ENCODE measurements around the gene UBC.
"Not testable (repeated sequence)": the region's sequence is repeated elsewhere in the genome, so short reads cannot be mapped to it uniquely, and the experiment has no call there.

The UBC gene

DNA sequence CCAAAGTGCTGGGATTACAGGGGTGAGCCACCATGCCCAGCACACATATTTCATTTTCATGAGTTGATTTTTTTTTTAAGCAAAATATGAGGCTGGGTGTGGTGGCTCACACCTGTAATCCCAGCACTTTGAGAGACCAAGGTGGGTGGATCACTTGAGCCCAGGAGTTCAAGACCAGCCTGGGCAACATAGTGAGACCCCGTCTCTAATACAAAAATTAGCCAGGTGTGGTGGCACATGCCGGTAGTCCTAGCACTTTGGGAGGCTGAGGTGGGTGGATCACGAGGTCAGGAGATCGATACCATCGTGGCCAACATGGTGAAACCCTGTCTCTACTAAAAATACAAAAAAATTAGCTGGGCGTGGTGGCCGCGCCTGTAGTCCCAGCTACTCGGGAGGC is 17.1 kb upstream of the UBC start:
- in situ Hi-C loops (cut with MboI; ENCODE audit: low sequenced_read_pairs), result not testable (repeated sequence)

DNA sequence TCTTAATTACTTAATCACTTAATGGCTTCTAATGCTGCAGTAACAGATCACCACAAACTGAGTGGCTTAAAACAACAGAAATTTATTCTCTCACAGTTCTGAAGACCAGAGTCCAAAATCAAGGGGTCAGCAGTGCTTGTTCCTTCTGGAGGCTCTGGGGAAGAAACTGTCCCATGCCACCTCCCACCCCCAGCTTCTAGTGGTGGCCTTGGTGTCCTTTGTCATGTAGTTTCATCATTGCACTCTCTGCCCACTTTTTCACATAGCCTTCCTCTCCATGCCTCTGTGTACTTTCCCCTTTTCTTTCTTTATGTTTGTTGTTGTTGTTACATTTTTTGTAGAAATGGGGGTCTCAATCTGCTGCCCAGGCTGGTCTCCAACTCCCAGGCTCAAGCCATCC is 16.1 kb upstream of the UBC start:
- in situ Hi-C loops (cut with MboI; ENCODE audit: low sequenced_read_pairs), result no loop called here

DNA sequence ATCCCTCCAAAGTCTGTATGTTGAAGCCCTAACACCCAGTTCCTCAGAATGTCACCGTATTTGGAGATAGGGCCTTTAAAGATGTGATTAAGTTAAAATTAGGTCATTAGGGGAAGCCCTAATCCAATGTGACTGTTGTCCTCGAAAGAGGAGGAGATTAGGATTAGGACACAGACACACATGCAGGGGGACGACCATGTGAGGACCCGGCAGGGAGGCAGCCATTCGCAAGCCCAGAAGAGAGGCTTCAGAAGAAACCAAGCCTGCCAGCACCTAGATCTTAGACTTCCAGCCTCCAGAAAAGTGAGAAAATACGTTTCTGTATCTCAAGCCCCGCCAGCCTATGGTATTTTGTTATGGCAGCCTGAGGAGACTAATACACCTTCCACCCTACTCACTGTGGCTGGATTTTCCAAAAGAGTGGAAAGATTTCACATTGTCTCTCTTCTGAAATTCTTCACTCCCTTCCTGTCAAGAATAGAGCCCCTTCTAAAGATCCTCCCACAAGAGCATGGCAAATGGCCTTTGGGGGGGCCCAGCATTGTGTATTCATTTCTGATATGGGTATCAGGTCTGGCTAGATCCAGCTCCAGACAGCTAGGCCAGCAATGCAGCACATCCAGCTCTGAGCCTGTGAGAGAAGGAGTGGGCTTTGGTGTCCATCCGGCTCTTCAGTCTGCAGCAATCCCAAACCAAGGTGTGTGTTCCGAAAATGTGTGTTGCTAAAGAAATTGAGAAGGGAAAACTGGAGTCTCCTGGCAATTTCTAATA is 15.4 kb upstream of the UBC start:
- in situ Hi-C loops (cut with MboI; ENCODE audit: low sequenced_read_pairs), result no loop called here

DNA sequence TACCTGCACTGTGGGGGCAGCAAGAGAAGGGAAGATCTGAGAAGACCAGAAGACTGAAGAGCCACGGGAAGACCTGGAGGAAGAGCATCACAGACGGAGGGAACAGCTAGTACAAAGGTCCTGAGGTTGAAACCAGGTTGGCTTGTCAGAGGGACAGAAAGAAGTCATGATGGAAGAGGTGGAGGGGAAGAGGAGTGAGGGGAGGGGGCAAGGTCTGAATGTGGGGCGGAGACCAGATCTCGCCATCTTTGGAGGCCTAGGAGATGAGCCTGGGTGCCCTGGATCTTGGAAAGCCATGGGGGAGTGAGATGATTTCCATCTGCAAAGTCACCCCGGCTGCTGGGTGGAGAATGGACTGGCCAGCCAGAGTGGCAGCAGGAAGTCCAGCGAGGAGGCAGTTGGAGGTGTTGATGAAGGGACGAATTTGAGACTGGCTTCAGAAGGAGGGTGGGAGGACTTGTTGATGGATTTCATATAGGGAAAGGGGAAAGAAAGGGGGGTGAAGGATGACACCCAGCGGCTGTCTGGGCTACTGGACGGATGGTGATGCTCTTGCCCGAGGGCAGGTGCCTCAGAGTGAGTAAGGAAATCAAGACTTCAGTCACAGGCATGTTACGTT is 14.6 kb upstream of the UBC start:
- in situ Hi-C loops (cut with MboI; ENCODE audit: low sequenced_read_pairs), result no loop called here

DNA sequence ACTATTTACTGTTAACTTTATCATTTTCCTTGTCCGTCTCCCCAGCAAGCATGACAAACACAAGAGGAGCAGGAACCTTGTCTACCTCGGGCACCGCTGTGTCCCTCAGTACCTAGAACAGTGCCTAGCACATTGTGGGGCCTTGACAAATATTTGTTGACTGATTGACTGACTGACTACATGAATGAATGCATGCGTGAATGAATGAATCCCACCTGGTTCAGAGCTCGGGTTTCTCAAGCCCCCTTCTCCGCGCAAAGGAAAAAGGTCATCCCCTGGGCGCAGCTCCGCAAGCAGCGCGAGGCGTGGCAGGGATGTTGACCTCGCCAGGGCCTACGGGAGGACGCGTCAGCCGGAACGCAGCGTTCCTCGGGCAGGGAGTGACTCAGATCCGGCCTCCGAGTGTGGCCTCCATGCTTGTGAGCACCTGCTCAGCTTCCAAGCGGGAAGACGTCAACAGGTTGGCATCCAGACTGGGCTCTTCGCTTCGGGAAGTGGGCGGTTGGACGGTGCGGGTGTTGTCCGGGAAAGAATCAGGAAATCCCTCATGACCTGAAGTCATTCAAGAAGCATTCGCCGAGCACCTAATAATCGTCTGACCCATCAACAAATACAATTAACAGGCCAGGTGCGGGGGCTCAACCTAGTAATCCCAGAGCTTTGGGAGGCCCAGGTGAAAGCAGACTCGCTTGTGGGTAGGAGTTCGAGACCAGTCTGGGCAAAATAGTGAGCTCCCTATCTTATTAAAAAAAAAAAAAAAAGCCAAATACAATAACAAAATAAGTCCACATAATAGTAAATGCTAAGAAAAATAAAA is 13.9 kb upstream of the UBC start:
- in situ Hi-C loops (cut with MboI; ENCODE audit: low sequenced_read_pairs), result no loop called here

DNA sequence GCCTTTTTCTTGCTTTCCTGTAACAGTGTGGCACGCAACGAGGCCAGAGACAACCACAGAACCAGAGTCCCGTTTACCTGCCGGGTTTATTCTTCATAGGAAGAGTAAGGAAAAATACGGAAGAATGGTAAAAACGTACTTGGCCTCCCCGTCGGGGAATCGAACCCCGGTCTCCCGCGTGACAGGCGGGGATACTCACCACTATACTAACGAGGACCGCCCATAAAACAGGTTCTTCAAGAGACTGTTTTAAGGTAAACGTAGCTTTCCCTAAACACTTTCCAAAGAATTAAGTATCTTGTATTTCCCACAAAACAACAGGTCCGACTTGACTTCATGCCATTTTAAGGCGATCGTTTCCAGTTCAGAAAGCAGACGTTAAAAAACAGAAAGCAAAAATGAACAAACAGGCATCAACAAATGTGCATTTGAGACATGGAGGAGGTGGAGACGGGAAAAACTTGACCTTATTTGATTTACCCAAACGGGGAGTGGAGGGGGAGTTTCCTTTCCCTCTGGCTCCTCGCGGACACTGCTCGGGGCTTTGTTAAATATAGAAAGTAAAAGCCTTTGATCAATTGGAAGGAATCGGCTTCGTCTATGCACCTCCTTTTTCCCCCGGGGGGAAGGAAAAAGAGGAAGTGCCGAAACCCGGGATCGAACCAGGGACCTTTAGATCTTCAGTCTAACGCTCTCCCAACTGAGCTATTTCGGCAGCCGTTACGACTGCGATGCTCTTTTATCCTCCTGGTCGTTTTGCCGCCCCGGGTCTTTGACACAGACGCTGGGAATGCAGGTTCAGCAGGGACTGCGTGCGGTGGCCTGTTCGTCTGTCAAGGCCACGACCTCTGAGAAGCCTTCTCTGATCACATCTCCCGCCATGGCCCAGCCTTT is 13.0 kb upstream of the UBC start:
- in situ Hi-C loops (cut with MboI; ENCODE audit: low sequenced_read_pairs), result no loop called here

DNA sequence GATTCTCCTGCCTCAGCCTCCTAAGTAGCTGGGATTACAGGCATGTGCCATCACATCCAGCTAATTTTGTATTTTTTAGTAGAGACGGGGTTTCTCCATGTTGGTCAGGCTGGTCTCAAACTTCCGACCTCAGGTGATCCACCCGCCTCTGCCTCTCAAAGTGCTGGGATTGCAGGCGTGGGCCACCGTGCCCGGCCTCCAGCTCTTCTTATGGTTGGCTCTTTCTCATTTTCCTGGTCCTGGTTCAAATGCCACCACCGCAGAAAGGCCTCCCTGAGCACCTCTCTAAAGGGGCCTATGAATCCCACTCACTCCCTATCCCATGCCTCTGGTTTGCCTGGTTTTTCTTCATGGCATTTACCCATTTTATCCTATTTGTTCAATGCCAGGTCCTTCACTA is 11.3 kb upstream of the UBC start:
- in situ Hi-C loops (cut with MboI; ENCODE audit: low sequenced_read_pairs), result not testable (repeated sequence)

DNA sequence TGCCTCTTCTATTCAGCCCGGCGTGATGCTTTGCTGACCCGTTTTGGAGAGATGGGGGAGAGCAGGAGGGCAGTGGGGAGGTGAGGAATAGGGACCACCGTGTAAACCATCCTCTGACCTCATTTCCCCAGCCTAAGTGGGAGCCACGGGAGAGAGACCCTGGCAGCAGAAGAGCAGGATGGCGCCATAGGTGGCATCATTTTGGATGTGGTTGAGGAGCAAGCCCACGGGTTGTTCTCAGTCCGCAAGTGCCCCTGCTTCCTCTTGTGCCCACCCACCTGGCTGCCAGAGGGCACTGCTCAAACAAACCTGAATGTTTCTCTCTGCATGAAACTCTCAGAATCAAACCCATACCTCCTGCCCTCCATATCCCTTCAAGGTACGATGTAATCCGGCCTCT is 10.7 kb upstream of the UBC start:
- in situ Hi-C loops (cut with MboI; ENCODE audit: low sequenced_read_pairs), result no loop called here

DNA sequence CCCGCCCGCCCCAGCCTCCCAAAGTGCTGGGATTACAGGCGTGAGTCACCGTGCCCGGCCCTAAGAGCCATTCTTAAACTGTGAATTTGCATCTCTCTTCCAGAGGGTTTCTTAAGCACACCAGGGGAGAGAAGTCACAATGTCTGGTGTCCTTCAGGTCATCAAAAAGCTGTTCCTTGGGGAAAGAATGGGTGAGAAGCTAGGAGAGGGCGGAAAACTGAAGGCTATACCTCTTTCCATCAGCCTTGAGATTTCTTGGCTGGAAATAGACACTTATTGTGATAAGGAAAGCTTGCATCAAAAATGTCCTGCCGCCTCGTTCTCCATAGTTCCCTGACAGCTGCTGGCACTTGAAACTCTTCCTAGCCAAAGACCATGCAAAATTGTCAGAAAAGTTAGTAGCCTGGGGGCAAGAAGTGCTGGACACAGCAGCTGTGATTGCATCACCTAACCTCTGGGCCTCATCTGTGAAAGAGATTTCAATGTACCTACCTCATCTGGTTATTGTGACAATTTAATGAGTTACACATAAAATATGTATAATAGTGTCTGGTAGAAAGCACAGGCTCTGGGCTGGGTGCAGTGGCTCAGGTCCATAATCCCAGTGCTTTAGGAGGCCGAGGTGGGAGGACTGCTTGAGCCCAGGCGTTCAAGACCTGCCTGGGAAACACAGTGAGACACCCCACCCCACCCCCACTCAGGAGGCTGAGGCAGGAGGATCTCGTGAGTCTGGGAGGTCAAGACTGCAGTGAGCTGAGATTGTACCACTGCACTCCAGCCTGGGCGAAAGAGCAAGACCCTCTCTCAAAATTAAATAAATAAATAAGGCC is 9.7 kb upstream of the UBC start:
- in situ Hi-C loops (cut with MboI; ENCODE audit: low sequenced_read_pairs), result no loop called here

DNA sequence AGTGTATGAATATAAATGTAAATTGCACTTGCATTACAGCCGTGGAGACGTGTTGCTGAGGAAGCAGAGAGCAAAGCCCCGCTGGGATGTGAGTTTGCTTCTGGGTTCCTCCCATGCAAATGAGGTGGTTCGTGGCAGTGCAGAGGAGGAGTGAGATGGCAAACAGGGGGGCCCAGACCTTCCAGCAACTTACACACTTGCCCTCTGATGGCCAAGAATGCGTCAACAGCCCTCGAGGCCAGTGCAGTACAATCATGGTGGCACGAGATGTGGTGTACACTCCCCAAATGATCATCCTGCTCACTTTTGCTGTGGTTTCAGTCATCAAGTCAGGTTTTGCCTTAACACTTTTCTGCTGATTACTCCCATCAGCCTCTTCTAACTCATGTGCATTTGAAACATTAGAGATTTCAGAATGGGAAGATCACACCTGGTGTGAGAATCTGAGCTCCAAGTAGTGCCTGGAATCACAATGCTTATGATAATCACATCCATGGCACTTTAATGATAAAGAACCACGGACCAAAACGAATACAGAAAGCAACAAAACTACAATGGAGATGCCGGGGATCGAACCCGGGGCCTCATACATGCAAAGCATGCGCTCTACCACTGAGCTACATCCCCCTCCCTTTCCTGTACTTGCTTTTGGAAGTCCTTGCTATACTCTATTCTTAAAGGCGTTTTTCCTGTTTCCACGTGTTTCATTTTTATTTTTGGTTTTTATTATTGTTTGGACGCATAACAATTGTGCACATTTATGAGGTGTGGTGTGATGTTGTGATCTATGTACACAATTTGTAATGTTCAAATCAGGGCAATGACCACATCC is 7.0 kb upstream of the UBC start:
- in situ Hi-C loops (cut with MboI; ENCODE audit: low sequenced_read_pairs), result no loop called here

DNA sequence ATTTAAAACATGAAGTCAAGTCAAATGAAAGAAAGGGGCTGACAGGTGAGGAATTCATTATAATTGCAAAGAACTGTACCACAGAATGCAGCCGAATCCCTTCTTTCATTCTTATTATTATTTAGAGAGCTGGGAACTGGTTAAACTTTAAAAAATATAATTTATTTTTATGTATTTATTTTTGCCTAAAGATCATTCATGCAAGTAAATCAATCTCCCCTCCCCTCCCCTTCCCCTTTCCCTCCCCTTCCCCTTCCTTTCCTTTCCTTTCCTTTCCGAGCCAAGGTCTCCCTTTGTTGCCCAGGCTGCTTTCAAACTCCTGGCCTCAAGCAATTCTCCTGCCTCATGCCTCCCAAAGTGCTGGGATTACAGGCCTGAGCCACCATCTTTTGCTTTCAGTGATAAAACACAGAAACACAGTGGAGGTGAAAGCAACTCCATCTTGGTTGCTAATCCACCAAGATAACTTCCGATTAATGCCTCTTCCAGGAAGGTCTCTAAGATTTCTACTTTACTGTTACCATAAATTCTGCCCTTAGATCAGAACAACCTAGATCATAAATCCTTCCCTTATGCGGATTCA is 6.0 kb upstream of the UBC start:
- in situ Hi-C loops (cut with MboI; ENCODE audit: low sequenced_read_pairs), result no loop called here

DNA sequence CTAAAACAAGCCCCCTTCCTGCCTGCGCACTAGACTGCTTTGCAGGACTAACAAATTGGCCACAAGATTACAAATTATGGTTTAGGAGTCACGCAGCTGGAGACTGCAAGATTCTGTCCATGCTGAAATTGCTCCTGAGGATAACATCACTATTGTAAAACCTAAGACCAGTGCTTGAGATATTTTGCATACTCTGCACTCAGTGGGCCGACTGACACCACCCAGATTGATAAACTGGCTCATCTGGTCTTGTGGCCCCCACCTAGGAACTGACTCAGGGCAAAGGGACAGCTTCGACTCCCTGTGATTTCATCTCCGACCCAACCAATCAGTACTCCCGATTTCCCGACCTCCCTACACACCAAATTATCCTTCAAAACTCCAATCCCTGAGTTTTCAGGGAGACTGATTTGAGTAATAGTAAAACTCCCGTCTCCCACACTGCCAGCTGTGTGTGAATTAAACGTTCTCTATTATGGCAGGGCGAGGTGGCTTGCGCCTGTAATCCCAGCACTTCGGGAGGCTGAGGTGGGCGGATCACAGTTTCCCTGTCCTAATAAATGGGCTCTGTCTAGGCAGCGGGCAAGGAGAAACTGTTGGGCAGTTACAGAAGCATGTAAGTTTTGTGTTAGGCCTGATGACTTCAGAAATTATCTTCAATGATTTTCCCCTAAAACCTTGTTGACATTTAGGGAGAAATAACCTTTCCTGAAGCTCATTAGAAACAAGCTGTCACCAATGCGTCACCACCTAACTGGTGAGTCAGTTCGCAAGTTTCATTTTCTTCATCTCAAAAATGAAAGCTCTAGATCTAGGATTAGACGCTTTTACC is 5.3 kb upstream of the UBC start:
- in situ Hi-C loops (cut with MboI; ENCODE audit: low sequenced_read_pairs), result no loop called here

DNA sequence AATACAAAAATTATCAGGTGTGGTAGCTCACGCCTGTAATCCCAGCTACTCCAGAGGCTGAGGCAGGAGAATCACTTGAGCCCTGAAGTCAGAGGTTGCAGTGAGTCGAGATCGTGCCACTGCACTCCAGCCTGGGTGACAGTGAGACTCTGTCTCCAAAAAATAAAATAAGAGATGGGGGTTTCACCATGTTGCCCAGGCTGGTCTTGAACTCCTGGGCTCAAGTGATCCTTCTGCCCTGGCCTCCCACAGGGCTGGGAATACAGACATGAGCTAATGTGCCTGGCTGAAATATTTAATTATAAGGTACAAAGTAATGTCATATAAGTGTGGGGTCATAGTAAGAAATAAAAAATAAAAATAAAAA is 4.2 kb upstream of the UBC start:
- in situ Hi-C loops (cut with MboI; ENCODE audit: low sequenced_read_pairs), result not testable (repeated sequence)

DNA sequence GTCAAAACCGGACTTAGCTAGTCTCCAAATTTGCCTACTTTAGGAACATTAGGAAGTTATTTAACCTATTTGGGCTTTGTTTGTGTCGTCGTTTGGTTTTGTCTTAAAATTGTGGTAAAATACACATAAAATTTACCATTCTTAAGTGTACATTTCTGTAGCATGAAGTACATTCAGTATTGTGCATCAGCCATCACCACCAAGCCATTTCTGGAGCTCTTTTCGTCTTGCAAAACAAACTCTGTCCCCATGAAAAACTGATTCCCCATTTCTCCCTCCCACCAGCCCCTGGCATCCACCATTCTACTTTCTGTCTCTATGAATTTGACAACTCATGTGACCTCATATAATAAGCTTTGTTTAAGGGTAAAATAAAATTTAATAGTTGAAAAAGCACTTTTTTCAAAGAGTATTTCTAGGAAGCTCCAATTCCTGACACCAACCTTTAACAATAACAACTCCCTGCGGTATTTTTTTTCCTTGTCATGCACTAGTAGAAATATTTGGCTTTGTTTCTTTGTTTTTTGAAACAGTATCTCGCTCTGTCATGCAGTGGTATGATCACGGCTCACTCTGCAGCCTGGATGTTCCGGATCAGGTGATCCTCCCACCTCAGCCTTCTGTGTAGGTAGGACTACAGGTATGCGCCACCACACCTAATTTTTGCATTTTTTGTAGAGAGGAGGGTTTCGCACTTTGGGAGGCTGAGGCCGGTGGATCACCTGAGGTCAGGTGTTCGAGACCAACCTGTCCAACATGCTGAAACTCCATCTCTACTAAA is 3.6 kb upstream of the UBC start:
- in situ Hi-C loops (cut with MboI; ENCODE audit: low sequenced_read_pairs), result no loop called here

DNA sequence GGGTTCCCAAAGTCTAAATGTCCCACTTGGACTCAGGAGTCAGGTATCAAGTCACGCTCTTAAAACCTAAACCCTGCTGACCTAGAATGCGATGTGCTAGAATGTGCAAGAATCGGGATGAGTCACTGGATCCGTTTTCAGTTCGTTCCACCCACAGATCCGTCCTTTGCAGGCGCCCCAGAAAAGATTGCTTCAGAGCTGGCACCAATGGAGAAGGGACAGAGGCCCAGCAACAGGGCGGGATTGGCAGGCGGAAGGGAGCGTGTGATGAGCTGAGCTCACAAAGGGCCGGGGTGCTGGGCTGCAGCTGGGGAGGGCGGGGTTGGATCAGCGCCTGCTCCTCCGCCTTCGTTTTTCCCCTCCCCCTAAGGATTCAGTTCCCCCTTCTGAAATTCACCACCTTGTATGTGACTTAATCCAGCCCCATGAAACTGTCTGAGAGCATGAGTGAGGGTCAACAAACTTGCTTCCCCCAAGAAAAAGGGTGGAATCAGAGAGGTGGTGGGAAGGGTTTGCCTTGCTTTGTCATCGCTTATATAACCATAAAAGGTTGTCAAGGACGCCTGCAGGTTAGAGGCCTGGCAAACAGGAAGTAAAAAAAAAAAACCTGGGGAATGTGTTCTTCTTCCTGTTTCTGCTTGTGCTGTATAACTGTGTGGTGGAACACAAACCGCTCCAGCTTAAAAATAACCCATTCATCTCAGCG is 2.8 kb upstream of the UBC start:
- in situ Hi-C loops (cut with MboI; ENCODE audit: low sequenced_read_pairs), result no loop called here

DNA sequence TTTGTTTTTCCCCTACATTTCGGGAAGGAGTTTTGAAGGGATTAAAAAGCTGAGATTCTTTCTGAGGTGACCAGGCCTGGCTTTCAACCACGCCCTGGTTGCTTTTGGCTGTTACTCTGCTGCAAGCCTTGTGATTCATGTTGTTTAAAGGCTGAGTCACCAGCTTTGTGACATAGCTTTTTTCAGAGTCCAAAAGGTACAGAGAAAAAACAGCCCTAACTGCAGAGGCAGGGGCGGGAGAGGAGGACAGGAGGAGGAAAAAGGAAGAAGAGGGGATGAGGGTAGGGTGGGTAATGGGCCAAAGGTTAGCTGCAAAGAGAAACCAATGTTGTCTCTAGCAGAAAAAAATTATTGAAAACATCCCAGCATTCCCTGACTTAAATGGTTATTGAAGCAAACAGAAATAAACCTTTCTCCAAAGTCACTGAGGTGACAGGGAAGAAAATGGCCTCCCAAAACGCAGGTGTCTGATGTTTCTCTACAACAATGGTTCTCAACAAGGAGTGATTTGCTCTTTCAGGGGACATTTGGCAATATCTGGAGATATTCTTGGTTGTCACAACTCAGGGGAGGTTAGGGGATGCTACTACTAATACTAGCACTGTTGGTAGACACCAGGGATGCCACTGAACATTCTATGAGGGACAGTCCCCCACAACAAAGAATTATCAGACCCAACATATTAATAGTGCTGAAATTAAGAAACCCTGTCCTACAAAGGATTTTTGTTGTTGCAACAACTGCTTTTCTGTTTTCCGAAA is 2.1 kb upstream of the UBC start:
- in situ Hi-C loops (cut with MboI; ENCODE audit: low sequenced_read_pairs), result no loop called here
